ENCODE results near the gene TRIM27.
A peak's percentile ranks its signal among the peaks of the same experiment; 100 is the strongest.
"Not testable (repeated sequence)": the region's sequence is repeated elsewhere in the genome, so short reads cannot be mapped to it uniquely, and the experiment has no call there.

Gene TRIM27

DNA sequence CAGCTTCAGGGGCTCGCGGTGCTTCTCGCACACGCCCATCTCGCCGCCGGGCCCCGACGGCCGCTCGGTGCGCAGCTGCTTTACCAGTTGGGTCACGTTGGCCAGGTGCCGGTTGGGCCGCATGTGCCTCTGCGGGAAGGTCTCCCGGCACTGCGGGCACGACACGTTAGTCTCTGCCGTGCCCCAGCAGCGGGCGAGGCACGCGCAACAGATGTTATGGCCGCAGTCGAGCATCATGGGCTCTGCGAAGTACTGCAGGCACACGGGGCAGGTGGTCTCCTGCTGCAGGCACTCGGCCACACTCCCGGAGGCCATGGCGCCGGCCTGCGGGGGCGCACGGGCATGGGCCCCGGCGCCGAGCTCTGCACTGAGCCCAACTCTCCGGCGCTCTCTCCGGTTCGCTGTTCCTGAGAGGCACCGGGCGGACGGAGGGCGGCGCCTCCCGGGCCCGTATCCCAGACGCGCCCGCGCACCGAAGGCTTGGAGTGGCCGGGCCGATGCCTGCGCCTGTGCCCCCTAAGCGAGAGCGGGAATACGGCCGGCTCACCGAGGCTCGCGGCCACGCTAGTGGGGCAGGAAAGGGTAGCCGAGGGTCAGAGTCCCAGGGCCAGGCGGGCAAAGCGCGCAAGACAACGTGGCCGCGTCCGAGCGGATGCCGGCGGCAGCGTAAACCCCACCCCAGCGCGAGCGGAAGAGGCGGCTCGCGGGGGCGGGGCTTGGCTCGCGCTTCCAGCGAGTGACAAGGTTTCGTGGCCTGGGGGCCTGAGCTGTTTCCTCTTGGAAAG, at the start of gene TRIM27:
TSS of gene TRIM27 (minus strand) at position 668 of the 785 bp plus-strand sequence. CDS start at position 315, 353 bp downstream.
- peak; percentile 55 to 91 (median 72) for DNase-seq

DNA sequence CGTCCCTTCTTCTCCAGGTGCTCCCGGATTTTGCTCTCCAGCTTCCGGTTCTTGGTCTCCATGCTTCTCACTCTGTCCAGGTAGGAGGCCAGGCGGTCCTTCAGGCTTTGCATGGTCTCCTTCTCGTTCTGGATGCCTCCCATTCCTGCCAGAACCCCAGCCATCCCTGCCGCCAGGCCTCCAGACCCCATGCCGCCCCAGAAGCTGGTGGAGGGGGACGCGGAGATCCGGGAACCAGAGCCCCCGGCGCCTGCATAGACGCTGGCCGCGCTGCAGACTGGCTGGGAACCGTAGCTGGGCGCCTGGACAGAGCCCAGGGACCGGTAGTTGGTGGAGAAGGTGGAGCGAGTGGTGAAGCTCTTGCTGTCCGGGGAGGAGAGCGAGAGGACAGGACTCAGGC, 46.3 kb upstream of the TRIM27 start:
- not testable (repeated sequence) for DNase-seq

GRCh38 chr6:28969129-28969528, 45.3 kb upstream of the TRIM27 start:
- DNase-seq = no peak

DNA sequence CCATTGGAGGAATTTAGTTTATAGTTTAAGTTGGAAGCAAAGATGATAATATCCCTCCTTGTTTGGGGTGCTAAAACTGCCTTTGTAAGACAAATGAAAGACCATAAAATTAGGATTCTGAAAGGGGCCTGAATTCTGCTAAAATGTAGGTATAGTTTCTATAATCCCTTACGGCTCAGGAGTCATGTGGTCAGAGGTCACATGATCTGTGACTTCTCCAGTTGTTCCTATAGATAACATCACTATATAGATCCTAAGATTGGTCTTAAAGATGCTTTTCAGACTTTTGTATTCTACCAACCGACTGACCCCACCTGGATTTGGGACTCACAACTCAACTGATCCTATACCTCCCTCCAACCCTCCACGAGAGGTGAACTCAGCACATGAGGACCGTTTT, 44.7 kb upstream of the TRIM27 start:
- DNase-seq = no peak

GRCh38 chr6:28965706-28966105, 41.9 kb upstream of the TRIM27 start:
- DNase-seq = no peak

DNA sequence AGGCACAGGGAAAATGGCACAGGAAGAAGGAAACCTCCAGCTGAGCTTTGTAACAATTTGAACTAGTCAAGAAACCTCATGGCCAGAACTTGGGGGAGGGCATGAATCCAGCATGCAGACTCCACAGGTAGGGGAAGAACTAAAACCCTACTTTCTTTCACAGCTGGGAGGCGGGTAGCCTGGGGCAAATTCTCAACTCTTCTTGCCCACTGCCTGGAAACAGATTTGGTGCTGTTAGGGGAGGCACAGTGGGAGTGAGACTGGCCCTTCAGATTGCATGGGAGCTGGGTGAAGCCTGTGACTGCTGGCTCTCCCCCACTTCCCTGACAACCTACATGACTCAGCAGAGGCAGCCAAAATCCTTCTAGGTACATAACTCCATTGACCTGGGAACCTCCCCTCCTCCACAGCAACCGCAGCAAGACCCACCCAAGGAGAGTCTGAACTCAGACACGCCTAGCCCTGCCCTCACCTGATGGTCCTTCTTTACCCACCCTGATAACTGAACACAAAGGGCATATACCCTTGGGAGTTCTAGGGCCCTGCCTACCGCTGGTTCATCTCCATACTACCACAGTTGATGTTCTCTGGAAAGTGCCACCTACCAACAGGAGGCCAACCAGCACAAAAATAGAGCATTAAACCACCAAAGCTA, 37.2 kb upstream of the TRIM27 start:
- DNase-seq = no peak

GRCh38 chr6:28958561-28959243, 34.9 kb upstream of the TRIM27 start:
- not testable (repeated sequence) for DNase-seq

DNA sequence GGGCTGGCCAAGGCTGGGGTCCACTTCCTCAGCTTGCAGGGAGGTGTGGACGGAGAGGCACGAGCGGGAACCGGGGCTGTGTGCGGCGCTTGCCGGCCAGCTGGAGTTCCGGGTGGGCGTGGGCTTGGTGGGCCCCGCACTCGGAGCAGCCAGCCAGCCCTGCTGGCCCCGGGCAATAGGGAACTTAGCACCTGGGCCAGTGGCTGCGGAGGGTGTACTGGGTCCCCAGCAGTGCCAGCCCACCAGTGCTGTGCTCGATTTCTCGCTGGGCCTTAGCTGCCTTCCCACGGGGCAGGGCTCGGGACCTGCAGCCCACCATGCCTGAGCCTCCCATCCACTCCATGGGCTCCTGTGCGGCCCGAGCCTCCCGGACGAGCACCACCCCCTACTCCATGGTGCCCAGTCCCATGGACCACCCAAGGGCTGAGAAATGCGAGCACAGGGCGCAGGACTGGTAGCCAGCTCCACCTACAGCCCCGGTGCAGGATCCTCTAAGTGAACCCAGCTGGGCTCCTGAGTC, 34.1 kb upstream of the TRIM27 start:
- not testable (repeated sequence) for DNase-seq

DNA sequence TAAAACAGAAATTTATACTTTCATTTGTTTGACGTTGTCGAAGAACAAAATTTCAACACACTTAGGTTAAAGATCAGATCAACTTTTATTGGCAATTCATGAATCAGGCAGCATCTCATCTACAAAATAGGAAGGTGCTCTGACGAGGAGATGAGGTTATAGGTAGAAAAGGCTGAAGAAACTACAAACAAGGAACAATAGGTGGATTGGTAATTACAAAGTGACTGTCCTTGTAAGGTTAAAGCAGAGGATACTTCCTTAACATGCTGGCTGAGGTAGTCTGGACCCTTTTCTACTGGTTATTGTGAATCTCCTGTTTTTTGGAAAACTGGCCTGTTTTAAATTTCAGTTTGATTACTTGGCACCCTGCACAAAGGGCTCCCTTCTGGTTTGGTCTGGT, 32.5 kb upstream of the TRIM27 start:
- no peak for DNase-seq

- peak in 1 of 6 experiments; percentile 53 for DNase-seq
Measured at GRCh38 chr6:28953585-28954258, 29.9 kb upstream of the TRIM27 start.

GRCh38 chr6:28953039-28953584, 29.3 kb upstream of the TRIM27 start:
- DNase-seq = peak; percentile 44 to 69 (median 48)

- not testable (repeated sequence) for DNase-seq
Measured at GRCh38 chr6:28949656-28950195, 25.9 kb upstream of the TRIM27 start.

GRCh38 chr6:28948782-28949486, 25.1 kb upstream of the TRIM27 start:
- no peak for DNase-seq

DNA sequence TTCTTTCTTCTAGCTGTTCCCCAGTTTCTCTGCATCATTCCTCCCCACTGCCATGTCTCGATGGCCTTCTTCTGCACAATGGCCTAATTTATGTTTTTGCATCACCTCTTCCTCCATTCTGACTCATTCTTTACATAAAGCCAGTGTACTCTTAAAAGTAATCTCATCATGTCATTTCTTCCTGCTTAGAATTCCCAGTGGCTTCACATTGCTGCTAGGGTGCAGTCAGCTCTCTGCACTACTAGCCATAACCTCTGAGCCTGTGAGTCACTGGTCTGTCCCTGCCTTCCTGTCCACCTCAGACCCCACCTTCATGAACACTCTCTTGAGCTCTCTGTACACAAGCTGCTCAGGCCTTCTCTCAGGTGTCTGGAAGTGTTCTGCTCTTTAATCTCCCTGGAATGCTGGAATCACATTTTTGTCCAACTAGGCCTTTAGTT, 24.1 kb upstream of the TRIM27 start:
- DNase-seq = no peak

GRCh38 chr6:28947067-28947765, 23.4 kb upstream of the TRIM27 start:
- no peak for DNase-seq

- DNase-seq = no peak
Measured at GRCh38 chr6:28945349-28945748, 21.6 kb upstream of the TRIM27 start.

- peak; percentile 43 to 88 (median 59) for DNase-seq
Measured at GRCh38 chr6:28944412-28944865, 20.7 kb upstream of the TRIM27 start.

DNA sequence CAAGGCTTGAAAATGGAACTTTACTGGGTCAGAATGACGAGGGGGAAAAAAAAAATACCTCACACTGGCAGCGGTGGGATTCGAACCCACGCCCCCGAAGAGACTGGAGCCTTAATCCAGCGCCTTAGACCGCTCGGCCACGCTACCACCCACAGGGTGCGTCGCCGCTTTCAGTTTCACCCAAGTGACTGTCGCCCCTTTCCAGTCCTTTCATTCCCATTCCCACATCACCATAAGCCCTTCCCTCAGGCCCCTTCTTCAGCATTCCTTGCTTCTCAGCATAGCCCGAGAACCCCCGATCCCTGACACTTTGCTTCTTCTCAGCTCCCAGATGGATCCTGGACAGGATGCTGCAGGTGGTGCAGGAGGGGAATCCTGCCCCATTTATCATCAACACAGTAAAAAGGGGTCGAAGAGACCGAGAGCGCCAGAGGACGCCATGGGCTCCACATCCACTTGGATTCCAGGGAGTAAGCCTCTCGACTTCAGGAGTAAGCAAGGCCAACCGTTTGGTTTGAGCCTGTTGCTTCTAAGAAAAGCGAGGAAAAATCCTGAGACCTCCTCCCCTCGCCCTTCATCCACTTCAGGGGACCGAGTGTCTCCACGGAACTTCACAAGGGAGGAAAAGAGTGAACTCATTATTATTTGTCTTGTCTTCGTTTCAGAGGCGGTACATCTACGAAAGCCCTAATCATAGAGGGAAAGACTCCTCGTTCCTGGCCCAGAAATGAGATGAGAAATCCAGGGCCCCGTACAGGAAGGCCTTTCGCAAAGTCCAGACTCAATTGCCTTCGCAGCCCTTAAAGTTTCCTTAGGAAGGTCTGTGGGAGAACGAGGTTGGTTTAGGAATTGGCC, 20.0 kb upstream of the TRIM27 start:
- peak in 4 of 6 experiments; percentile 20 to 70 (median 58) for DNase-seq

DNA sequence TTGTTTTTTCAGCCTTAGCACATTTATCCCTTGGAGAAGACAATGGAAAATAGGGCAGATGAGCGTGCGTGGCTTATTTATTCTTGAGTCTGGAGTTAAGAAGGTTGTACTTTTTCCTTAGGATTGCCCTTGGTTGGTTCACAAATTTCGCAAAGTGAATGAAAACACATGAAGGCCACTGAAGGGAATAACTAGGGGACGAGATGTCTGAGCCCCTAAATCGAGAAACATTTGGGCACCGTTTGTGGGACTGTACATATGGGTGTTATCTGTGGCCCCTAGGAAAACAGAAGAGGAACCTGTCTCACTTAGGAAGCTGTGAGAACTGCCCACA, 19.4 kb upstream of the TRIM27 start:
- no peak for DNase-seq
